GM23338 (cell line): Measurements from ENCODE around the gene GRIN3B. TPM values are rescaled to one million over a fixed set of nuclear protein-coding genes. Genes with fewer than 3 reads are reported as not detected.

ENCODE experiments used
- ATAC-seq: fragments of 200-7000 bp; cut with Tn5 transposase; 3 replicates; pipeline ENCODE4 v1.9.1; 2020
- DNase-seq: peaks from one replicate; pipeline ENCODE4 v3.0.0-alpha.2; 2015; ENCODE audit warnings: low spot score
- H2AFZ ChIP-seq: fragments of 200-600 bp; sonication (generic); 2 replicates; pipeline ENCODE4 v1.8.0; 2016; ENCODE audit warnings: antibody characterized with exemption, mild to moderate bottlenecking, moderate library complexity
- H3F3A ChIP-seq: fragments of 200-600 bp; sonication (generic); replicated peaks from 2 replicates; pipeline ENCODE4 v1.8.0; 2017; ENCODE audit warnings: antibody characterized with exemption, mixed run types, low read depth
- H3K27ac ChIP-seq: fragments of 200-600 bp; sonication (generic); 2 replicates; pipeline ENCODE4 v1.6.1; 2016; ENCODE audit warnings: low read depth
- H3K27me3 ChIP-seq: fragments of 200-600 bp; sonication (generic); 2 replicates; pipeline ENCODE4 v1.8.0; 2016; ENCODE audit warnings: mild to moderate bottlenecking, mixed run types, moderate library complexity; ENCODE audit not compliant: insufficient read depth
- H3K36me3 ChIP-seq: fragments of 200-600 bp; sonication (generic); 2 replicates; pipeline ENCODE4 v1.8.0; 2016; ENCODE audit warnings: mild to moderate bottlenecking; ENCODE audit not compliant: insufficient read depth
- H3K4me1 ChIP-seq: fragments of 200-600 bp; sonication (generic); 2 replicates; pipeline ENCODE4 v1.8.0; 2016; ENCODE audit warnings: mild to moderate bottlenecking, moderate library complexity; ENCODE audit not compliant: insufficient read depth
- H3K4me2 ChIP-seq: fragments of 200-600 bp; sonication (generic); 2 replicates; pipeline ENCODE4 v1.7.1; 2017; ENCODE audit warnings: mixed run types
- H3K4me3 ChIP-seq: fragments of 200-600 bp; sonication (generic); 2 replicates; pipeline ENCODE4 v1.6.1; 2016; ENCODE audit warnings: mixed run types
- H3K79me2 ChIP-seq: fragments of 200-600 bp; sonication (generic); replicated peaks from 2 replicates; pipeline ENCODE4 v1.8.0; 2017; ENCODE audit warnings: mild to moderate bottlenecking; ENCODE audit not compliant: insufficient read depth
- H3K9me2 ChIP-seq: fragments of 200-600 bp; sonication (generic); 2 replicates; pipeline ENCODE4 v1.8.0; 2017; ENCODE audit not compliant: insufficient read depth
- H4K20me1 ChIP-seq: fragments of 200-600 bp; sonication (generic); replicated peaks from 2 replicates; pipeline ENCODE4 v1.8.0; 2017; ENCODE audit warnings: mild to moderate bottlenecking; ENCODE audit not compliant: insufficient read depth
- H3K27ac Mint-ChIP-seq: 2 replicates; pipeline ENCODE4 v1.8.0; 2020; ENCODE audit warnings: inconsistent platforms, mild to moderate bottlenecking, moderate library complexity, mixed read lengths
- H3K27me3 Mint-ChIP-seq: 3 replicates; pipeline ENCODE4 v1.8.0; 2022; ENCODE audit warnings: low read depth, mild to moderate bottlenecking, moderate library complexity, mixed read lengths, inconsistent platforms; ENCODE audit not compliant: insufficient read depth, poor library complexity
- H3K36me3 Mint-ChIP-seq: 3 replicates; pipeline ENCODE4 v1.8.0; 2021; ENCODE audit warnings: low read depth, mild to moderate bottlenecking, inconsistent platforms, moderate library complexity, mixed read lengths
- H3K4me1 Mint-ChIP-seq: 3 replicates; pipeline ENCODE4 v1.8.0; 2020; ENCODE audit warnings: mild to moderate bottlenecking, inconsistent platforms, mixed read lengths
- H3K4me3 Mint-ChIP-seq: 3 replicates; pipeline ENCODE4 v1.8.0; 2021; ENCODE audit warnings: moderate library complexity, mild to moderate bottlenecking, inconsistent platforms, mixed read lengths
- H3K9me3 Mint-ChIP-seq: 3 replicates; pipeline ENCODE4 v1.8.0; 2020; ENCODE audit warnings: moderate library complexity, mild to moderate bottlenecking, inconsistent platforms, mixed read lengths
- CREB1 ChIP-seq: fragments of 250-450 bp; sonication (Bioruptor Pico); IDR thresholded peaks from 2 replicates; pipeline ENCODE4 v1.5.0; 2020; ENCODE audit warnings: low read depth, mild to moderate bottlenecking, moderate library complexity
- JUNB ChIP-seq: IDR thresholded peaks from one replicate; pipeline ENCODE4 v1.6.1; 2016; ENCODE audit warnings: antibody characterized with exemption; ENCODE audit not compliant: unreplicated experiment
- NANOG ChIP-seq: IDR thresholded peaks from 2 replicates; pipeline ENCODE4 v1.6.1; 2016; ENCODE audit warnings: antibody characterized with exemption, borderline replicate concordance
- POLR2AphosphoS5 ChIP-seq: IDR thresholded peaks from 2 replicates; pipeline ENCODE4 v1.6.1; 2016; ENCODE audit warnings: antibody characterized with exemption, low read depth
- ZNF462 ChIP-seq: fragments of 250-450 bp; sonication (Bioruptor Pico); IDR thresholded peaks from 2 replicates; pipeline ENCODE4 v1.5.0; 2020; ENCODE audit warnings: mild to moderate bottlenecking, moderate library complexity
- polyA plus RNA-seq: library from polyadenylated mRNA; unstranded; fragments of >200 nt; fragmentation: Nextera tagmentation; extraction: Ambion mirVana; gene quantifications from 2 replicates; pipeline ENCODE4 v1.2.1, GENCODE V29; 2016
- total RNA-seq: library from RNA; depleted of rRNA; stranded (reverse); fragments of >200 nt; shearing (Covaris generic); gene quantifications from 2 replicates; pipeline ENCODE4 v1.2.3, GENCODE V29; 2014
- TF ChIP-seq, protein P1 (sequence below): IDR thresholded peaks from 2 replicates; pipeline ENCODE4 v1.6.1; 2016; ENCODE audit warnings: antibody characterized with exemption

Gene GRIN3B
- total and polyA plus RNA-seq, 2 experiments from 2014 or later = 0.11 to 2.8 TPM

- no peak for TF ChIP-seq ZNF462
- no peak for TF ChIP-seq NANOG
Observed at GRCh38 chr19:952049-952679, 48.1 kb upstream of the GRIN3B start (continued).

DNA sequence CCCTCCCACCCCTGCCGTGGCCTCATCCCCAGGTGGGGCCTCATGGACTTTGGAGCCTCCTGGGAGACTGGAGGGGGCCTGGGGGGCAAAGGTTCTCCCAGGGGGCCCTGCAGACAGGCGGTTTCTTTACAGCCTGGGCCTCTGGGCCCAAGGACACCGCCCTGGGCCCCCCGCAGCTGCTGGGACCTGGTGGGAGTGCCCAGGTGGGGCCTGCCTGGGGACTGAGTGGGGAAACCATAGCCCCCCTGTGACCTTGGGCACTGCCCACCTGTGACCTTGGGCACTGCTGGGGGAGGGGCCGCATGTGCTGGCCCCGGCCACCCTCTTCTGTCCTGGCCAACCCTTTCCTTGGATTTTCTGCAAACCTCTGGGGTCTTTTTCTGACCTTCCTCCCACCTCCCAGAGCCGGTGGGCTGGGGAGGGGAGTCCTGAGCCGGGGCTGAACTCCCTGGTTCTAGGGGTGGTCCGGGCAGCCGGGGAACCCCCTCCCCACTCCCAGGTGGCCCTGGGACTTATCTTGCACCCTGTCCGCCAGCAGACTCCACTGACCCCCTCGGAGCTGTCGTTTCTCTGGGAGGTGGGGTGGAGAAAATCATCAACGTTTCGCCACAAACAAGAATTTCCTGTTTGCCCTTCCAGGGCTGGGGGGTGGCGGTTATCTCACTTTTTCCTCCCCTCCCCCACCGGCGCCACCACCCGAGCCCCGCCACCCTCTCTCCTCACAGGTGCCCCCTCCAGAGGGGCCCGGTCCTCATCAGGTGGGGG is 47.4 kb upstream of the GRIN3B start:
- Mint-ChIP-seq H3K4me1 (peaks cover 18% of the 10 kb centered on the region; the same call in 2 of the 3 replicates), H3K4me3 (peak overlapping the region; percentile 30; the same call in 1 of the 3 replicates), H3K36me3 (no peaks in the 10 kb centered on the region), H3K27ac (peak overlapping the region; percentile 70), H3K27me3 (peaks cover 16% of the 10 kb centered on the region), H3K9me3 (no peaks in the 10 kb centered on the region)
- Histone ChIP-seq H3K36me3 (no peaks in the 10 kb centered on the region), H2AFZ (no peak overlapping the region), H3K27me3 (no peaks in the 10 kb centered on the region), H4K20me1 (no peaks in the 10 kb centered on the region; the same call in 1 of the 2 replicates), H3F3A (peaks cover 17% of the 10 kb centered on the region; the same call in 1 of the 2 replicates), H3K9me2 (no peaks in the 10 kb centered on the region), H3K4me1 (peaks cover 36% of the 10 kb centered on the region), H3K4me3 (peak overlapping the region; percentile 47), H3K4me2 (peak overlapping the region; percentile 82), H3K27ac (peak overlapping the region; percentile 79), H3K79me2 (peaks cover 45% of the 10 kb centered on the region)
- ATAC-seq (peak; percentile 8; the same call in 2 of the 3 replicates), DNase-seq (peak; percentile 58)
- no peak for TF ChIP-seq CREB1 (CRISPR knock-in tag)
- TF ChIP-seq ZNF462 = no peak
- TF ChIP-seq JUNB = no peak
- no peak for TF ChIP-seq POLR2AphosphoS5
- TF ChIP-seq, protein P1, sequence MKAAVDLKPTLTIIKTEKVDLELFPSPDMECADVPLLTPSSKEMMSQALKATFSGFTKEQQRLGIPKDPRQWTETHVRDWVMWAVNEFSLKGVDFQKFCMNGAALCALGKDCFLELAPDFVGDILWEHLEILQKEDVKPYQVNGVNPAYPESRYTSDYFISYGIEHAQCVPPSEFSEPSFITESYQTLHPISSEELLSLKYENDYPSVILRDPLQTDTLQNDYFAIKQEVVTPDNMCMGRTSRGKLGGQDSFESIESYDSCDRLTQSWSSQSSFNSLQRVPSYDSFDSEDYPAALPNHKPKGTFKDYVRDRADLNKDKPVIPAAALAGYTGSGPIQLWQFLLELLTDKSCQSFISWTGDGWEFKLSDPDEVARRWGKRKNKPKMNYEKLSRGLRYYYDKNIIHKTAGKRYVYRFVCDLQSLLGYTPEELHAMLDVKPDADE = no peak
